NCI-H1048 (cell line): ENCODE data around the gene CFAP97D2.
"Not testable (repeated sequence)": the region's sequence is repeated elsewhere in the genome, so short reads cannot be mapped to it uniquely, and the experiment has no call there.

Source experiments
- DNase-seq: peaks from one replicate; lab custom pipeline; 2025; lab: John Stamatoyannopoulos, UW

Gene CFAP97D2

GRCh38 chr13:114179087-114179658, at the start of gene CFAP97D2:
TSS of gene CFAP97D2 (plus strand) at chr13:114179257. CDS start at chr13:114179331, 74 bp downstream.
- no peak for DNase-seq

- DNase-seq, result no peak
These were observed 49.4 kb upstream of the CFAP97D2 start for GRCh38 chr13:114129649-114130062.

- no peak for DNase-seq
These were observed 48.8 kb upstream of the CFAP97D2 start for GRCh38 chr13:114130131-114130836.

GRCh38 chr13:114130837-114131582, 48.0 kb upstream of the CFAP97D2 start:
- no peak for DNase-seq

GRCh38 chr13:114131583-114132418, 47.3 kb upstream of the CFAP97D2 start:
- no peak for DNase-seq

GRCh38 chr13:114132419-114133121, 46.5 kb upstream of the CFAP97D2 start, which contains the start of gene RASA3:
TSS of gene RASA3 (minus strand) at chr13:114132623. CDS start at chr13:114132489, 134 bp downstream.
- DNase-seq, result peak; percentile 42

GRCh38 chr13:114133126-114133525, 45.9 kb upstream of the CFAP97D2 start:
- not testable (repeated sequence) for DNase-seq

- DNase-seq, result not testable (repeated sequence)
These were observed 45.5 kb upstream of the CFAP97D2 start for GRCh38 chr13:114133552-114133951.

- no peak for DNase-seq
These were observed 44.7 kb upstream of the CFAP97D2 start for GRCh38 chr13:114134111-114134943.

- no peak for DNase-seq
These were observed 44.0 kb upstream of the CFAP97D2 start for GRCh38 chr13:114134944-114135610.

- no peak for DNase-seq
These were observed 43.3 kb upstream of the CFAP97D2 start for GRCh38 chr13:114135731-114136171.

- no peak for DNase-seq
These were observed 42.5 kb upstream of the CFAP97D2 start for GRCh38 chr13:114136576-114136975.

- no peak for DNase-seq
These were observed 38.7 kb upstream of the CFAP97D2 start for GRCh38 chr13:114140131-114140905.

GRCh38 chr13:114140906-114141250, 38.2 kb upstream of the CFAP97D2 start:
- DNase-seq, result no peak

- no peak for DNase-seq
These were observed 37.6 kb upstream of the CFAP97D2 start for GRCh38 chr13:114141261-114141996.

- no peak for DNase-seq
These were observed 36.9 kb upstream of the CFAP97D2 start for GRCh38 chr13:114142137-114142550.

- no peak for DNase-seq
These were observed 36.2 kb upstream of the CFAP97D2 start for GRCh38 chr13:114142640-114143490.
